ENCODE measurements around the gene TTYH3.

DNA sequence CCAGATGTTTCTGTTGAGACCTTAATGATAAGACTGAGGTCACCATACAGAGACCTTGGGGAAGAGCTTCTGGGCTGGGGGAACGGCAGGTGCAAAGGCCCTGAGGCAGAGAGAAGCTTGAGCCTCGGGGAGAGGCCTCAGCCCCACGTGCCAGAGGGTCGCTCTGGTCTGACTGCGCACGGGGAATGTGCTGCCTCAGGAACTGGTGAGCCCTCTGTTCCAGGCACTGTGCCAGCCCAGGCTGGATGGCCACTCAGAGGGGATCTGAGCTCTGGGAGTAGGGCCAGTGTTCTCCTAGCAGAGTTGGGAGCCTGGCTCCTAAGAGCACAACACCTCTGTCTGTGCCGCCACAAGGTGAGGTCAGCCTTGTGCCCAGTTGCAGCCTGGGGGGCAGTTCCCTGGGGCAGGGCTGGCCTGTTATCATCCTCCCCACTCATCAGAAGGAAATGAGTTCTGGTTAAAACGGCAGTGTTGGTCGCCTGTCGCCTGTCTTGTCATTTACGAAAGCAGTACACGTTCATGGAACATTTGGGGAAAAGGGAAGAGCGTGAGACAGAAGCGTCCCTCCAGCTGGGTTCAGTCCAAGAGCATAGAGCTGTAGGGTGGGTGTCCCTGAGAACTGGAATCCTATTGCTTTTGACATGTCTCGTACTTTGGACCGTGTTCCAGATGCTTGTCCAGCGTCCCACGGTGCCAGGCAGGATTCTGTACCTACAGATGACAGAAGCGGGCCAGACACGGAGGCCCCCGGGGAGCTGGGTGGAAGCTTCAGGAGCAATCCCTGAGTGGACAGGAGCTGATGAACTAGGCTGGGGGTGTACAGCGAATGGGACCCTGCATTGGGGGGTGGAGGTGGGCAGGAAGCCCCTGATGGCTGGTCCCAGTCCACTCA, 4.3 kb downstream of the TTYH3 start:
- TF ChIP-seq, protein P1, sequence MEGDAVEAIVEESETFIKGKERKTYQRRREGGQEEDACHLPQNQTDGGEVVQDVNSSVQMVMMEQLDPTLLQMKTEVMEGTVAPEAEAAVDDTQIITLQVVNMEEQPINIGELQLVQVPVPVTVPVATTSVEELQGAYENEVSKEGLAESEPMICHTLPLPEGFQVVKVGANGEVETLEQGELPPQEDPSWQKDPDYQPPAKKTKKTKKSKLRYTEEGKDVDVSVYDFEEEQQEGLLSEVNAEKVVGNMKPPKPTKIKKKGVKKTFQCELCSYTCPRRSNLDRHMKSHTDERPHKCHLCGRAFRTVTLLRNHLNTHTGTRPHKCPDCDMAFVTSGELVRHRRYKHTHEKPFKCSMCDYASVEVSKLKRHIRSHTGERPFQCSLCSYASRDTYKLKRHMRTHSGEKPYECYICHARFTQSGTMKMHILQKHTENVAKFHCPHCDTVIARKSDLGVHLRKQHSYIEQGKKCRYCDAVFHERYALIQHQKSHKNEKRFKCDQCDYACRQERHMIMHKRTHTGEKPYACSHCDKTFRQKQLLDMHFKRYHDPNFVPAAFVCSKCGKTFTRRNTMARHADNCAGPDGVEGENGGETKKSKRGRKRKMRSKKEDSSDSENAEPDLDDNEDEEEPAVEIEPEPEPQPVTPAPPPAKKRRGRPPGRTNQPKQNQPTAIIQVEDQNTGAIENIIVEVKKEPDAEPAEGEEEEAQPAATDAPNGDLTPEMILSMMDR (IDR thresholded peaks at IDR 0.05; ENCODE audit: poor library complexity) = no peak
- no peak for TF ChIP-seq EZH2phosphoT487 (IDR thresholded peaks at IDR 0.05; ENCODE audit: low read depth, severe bottlenecking, unreplicated experiment)

Measured in hepatocyte (in vitro differentiated cells).